Suppressor macrophage treated with lipopolysaccharide for 1 hour (primary cell): ENCODE measurements around the gene LRRC7.
"Not testable (repeated sequence)": the region's sequence is repeated elsewhere in the genome, so short reads cannot be mapped to it uniquely, and the experiment has no call there.

Experiments
- DNase-seq, 3 donors: peaks; one replicate each; pipeline ENCODE4 v3.0.0-alpha.2; 2020 to 2022

The LRRC7 gene

DNA sequence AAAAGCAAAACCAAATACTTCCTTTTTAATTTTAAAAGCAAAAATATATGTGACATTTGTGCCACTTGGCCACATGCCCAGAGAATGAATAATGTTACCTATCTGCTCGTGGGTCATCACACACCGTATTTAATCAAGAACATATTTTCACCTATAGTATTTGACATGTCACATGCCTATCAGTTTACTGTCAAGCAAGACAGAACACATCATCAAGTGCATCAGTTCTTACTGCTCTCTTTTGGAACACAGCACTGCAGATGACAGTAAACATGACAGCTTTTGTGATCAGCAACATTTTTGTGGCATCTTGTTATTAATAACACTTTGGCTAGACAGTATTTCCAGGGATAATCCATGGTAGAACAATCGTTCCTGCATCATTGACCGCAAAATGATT, 134.4 kb downstream of the LRRC7 start:
- DNase-seq, result no peak

- DNase-seq, result no peak
Measured at GRCh38 chr1:69706473-69706872, 138.8 kb downstream of the LRRC7 start.

GRCh38 chr1:69707103-69707502, 139.4 kb downstream of the LRRC7 start:
- no peak for DNase-seq

GRCh38 chr1:69710484-69711189, 142.9 kb downstream of the LRRC7 start:
- DNase-seq, result no peak

DNA sequence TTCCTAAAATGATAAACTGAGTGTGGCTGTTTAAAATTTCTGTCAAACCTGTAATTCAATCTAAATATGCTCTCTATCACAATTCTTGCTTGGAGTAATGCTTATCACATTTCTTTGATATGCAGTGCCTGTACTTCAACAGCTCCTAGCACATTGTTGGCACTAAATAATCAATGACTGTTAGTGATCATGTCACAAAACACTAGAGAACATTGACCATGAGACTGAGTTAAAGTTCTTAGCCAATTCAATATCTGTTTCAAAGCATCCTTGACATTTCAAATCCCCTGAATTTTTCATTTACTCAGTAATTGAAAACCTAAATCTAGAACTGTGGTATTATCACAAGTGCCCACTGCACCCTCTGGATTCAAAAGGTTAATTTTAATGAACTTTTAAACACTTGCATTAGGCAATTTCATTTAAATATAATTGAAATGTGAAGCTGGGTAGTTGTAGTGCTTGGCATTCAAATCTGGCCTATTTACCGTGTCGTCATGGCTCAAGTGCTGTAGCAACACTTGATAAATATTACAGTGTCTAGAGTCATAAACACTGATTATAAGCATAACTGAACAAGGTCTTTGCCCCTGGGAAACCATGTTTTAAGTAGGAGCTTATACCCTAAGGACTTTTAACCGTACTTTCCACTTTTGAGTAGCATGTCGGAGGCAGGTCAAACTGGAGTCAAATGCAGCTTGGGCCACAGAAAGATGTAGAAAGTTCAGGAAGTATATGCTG, 143.6 kb downstream of the LRRC7 start:
- DNase-seq, result no peak

- DNase-seq, result not testable (repeated sequence)
Measured at GRCh38 chr1:69717834-69718233, 150.1 kb downstream of the LRRC7 start.

- DNase-seq, result no peak
Measured at GRCh38 chr1:69728206-69728605, 160.5 kb downstream of the LRRC7 start.

- DNase-seq, result no peak
Measured at GRCh38 chr1:69733061-69733460, 165.3 kb downstream of the LRRC7 start.

DNA sequence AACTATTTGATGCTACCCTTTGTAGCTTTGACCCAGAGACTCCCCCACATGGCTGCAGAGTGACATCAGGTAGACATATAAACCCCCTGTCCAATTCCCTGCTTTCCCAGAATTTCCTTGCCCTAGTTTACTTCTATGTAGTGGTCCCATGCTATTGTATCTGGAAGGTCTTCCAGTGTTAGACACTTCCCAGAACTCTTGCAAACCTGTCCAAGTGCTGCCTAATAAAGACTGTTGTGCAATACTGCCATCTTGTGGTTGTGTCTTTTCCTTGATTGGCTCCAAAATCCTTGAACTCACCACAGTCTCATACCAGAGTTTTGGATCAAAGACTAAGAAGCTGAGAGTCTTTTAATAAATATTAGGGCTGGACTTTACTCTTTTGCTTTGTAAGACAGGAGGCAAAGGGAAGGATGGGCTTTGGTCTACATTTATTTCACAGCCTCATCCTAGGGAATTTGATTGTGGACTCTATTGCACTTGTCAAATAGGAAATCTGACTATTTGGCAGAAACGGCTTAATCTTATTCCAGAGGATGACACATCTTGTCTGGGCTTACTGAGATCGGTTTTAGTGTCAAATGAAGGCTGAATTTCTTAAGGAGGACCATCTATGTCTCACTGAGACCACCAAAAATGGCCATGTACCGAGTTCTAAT, 169.9 kb downstream of the LRRC7 start:
- DNase-seq, result peak; percentile 70 to 84 (median 70)

DNA sequence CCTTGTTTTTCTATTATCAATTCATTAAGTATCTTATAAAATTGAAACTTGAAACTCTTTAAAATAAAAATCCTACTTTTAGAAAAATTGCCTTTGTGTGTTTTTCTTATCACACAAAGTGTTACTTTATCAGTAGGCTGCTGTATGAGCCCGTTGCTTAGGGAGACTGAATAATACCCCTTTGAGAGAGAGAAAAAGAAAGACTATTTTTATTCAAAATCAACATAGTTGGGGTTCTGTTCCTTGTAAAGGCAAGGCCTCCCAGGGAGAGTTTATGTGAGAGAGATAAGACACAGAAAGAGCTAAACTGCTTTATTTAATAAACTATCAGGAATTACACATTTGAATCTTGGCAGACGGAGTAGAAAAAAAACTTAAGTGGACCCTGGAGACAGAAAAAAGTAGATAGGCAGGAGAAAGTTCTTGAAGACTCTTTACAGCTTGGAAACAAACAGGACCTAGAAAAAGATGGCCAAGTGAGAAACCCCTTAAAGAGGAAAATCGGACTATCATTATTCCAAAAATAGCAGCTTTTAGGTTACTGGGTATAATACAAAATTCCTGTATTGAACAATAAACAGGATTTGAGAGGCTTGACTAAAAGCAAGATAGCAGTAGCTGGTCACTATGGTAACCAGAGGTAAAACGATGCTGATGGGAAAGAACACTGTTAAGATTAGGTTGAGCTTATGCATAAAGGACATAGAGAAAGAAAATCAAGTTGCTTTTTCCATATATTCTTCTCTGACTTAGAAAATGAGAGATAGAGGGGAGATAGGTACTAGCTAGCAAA, 170.9 kb downstream of the LRRC7 start:
- no peak for DNase-seq

DNA sequence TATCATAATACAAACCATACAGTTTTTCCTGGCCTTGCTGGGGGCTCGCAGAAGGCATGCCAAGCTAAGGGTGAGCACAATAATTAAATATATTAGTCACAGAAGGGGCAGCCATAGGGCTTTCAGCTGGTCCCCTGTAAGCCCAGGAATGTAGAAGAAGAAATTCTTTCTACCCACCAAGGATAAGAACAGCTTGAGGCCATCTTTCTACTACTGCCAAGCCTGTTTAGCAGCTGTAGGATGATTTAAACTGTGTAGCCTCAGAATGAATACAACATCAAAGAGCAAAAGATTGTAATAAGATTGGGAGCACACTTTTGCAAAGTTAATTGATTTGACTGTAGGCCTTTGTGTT, 171.5 kb downstream of the LRRC7 start:
- DNase-seq, result no peak

DNA sequence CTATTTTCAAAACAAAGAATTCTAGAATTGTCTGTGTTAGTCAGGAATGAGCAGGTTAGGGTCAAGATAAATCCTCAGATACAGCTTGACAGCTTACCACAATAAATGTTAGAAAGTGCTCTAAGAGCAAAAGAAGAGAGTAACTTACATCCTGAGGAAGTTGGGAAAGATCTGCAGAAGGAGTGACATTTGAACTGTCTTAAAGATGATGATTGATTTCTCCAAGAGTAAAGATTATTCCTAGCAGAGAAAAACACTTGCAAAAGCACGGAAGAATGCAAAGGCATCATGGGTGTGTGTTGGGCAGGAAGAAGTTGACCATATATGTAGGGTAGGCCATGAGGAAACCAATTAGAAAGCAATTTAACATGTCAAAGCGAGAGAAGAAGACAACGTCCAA, 175.4 kb downstream of the LRRC7 start:
- no peak for DNase-seq

DNA sequence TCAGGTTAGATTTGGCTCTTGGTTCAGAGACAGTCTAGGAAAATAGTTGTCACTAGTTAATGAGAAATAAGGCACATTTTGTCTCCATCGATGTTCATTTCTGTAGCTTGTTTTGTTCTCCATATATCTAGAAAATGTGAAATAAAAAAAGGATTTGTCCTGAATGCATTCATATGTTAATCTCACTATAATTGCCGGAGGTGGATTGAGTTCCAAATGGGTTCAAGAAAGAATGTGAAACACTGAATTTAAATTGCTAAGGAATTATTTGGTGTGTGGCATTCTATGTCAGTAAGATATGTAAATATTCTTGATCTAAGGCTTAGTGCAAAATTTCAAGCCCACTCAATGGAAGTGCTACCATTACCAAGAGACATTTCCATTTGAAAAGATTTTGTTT, 176.7 kb downstream of the LRRC7 start:
- no peak for DNase-seq

- DNase-seq, result no peak
Measured at GRCh38 chr1:69747207-69747606, 179.5 kb downstream of the LRRC7 start.

DNA sequence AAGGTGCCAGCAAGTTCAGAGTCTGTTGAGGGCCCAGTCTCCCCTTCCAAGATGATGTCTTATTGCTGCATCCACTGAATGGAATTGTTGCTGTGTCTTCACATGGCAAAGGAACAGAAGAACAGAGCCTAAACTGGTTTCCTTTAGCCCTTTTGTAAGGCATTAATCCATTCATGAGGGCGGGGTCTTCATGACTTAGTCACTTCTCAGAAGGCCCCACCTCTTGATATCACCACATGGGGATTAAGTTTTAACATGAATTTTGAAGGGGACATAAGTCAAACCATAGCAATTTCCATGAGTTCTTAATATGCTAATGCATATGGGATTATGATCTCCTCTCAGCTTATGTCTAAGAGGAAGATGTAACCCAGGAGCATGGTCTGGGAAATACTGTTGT, 182.9 kb downstream of the LRRC7 start:
- no peak for DNase-seq

DNA sequence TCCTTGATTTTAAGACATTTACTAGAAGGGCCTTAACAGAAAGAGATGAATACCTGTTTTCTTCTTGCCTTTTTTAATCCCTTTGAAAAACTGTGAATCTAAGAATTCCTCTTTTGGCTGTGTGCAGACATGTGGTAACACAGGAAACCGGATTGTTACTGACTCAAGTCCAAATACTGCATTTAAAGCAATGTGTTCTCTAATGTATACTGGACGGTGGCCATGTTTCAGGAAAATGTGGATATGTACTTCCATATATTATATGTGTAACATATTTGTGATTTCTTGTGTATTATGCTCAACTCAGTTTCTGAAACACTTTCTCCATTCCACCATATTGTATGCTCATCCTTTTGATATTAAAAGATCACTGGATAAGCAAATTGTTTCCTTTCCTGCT, 185.1 kb downstream of the LRRC7 start:
- no peak for DNase-seq

- no peak for DNase-seq
Measured at GRCh38 chr1:69754521-69754920, 186.8 kb downstream of the LRRC7 start.

- no peak for DNase-seq
Measured at GRCh38 chr1:69755647-69756046, 187.9 kb downstream of the LRRC7 start.

DNA sequence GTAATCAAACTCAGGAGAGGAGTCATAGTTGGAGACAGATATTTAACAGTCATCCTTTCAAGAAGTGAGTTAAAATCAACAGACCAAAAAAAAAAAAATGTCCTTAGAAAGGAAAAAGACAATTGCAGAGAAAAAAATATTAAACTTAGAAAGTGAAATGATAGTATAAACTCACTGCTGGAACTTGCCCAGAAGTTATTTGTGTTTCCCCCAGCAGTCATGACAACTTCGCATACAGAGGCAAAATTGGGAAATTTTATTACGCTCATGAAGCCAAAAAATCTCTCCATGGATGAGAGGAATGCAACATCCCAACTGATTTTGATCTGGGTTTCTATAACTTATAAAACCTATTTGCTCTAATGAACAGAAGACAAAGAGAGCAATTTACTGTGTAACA, 198.2 kb downstream of the LRRC7 start:
- DNase-seq, result no peak

GRCh38 chr1:69766431-69767180, 198.9 kb downstream of the LRRC7 start:
- no peak for DNase-seq

- no peak for DNase-seq
Measured at GRCh38 chr1:69776555-69776954, 208.8 kb downstream of the LRRC7 start.

DNA sequence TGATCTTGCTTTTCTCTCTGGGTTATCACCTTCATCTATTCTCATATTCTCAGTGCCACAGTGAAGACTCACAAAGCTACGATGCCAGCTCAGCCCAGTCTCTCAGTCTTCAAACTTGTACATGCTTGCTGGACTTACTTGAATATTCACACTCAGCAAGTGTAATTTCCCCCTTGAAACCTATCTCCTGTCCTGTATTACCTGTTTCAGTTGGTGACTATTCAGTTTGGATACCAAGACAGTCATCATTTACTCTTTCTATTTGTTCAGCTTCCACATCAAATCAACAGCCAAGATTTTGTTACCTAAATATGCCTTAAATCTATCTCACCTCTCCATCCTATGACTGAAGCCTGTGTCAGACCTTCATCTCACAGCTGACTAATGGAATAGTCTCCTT, 209.7 kb downstream of the LRRC7 start:
- no peak for DNase-seq

- no peak for DNase-seq
Measured at GRCh38 chr1:69777971-69778370, 210.2 kb downstream of the LRRC7 start.
